GM18508 (cell line): ENCODE measurements around the gene GALP.
"Not testable (repeated sequence)": the region's sequence is repeated elsewhere in the genome, so short reads cannot be mapped to it uniquely, and the experiment has no call there.

ENCODE experiments used
- ATAC-seq: cut with Tn5 transposase; IDR thresholded peaks from one replicate; pipeline ENCODE4 v1.9.1; 2021; ENCODE audit warnings: moderate number of reproducible peaks; ENCODE audit not compliant: insufficient read depth, unreplicated experiment

GALP gene

DNA sequence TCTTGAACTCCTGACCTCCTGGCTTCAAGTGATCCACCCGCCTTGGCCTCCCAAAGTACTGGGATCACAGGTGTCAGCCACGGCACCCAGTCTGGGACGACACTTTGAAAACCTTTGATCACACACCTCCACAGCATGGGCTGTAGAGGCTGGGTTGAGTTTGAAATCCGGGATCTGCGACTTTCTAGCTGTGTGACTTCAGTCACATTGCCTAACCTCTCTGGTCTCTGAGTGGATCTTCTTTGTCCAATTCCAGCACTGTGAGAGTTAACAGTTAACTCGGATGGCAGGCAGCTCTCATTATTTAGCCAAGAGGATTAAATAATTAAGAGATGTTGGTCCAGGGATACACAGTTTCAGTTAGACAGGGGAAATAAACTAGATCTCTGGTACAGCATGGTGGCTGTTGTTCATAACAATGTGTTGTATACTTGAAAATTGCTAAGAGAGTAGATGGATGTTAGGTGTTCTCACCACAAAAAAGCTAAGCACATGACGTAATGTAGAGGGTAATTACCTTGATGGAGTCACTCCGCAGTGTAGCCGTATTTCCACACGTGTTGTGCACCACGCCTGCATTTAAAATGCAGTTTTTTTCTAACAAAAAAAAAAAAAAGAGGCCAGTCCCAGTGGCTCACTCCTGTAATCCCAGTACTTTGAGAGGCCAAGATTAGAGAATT is 1.9 kb downstream of the GALP start:
- ATAC-seq: no peak

DNA sequence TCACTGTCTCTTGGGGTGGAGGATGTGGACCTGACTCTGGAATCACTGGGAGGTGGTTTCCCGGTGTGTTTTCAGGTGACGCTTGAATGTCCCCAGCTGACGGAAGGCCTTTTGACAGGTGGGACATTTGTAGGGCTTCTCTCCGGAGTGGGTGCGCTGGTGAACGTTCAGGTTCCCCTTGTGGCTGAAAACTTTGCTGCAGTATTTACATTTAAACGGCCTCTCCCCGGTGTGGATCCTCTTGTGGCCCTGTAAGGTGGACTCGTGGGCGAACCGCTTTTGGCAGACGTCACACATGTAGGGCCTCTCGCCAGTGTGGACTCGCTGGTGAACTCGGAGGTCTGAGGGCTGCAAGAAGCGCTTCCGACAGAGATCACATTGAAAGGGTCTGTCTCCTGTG is 14.0 kb downstream of the GALP start:
- no peak for ATAC-seq

DNA sequence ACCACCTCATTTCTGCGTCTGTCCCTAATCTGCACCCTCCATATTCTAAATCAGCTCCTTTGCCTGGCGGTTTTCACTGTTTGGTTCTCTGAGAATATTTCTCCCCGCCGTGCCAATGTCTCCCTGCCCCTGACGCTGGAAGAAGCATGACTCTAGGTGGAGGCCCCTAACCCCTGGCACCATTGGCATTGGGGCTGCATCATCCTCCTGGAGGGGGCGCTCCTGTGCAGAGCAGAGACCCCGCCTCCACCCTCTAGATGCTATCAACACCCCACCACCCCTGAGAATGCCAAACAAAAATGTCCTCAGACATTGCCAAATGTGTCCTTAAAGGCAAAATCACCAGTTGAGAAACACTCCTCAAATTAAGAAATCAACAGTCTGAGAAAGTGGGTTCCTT is 15.3 kb downstream of the GALP start:
- no peak for ATAC-seq

DNA sequence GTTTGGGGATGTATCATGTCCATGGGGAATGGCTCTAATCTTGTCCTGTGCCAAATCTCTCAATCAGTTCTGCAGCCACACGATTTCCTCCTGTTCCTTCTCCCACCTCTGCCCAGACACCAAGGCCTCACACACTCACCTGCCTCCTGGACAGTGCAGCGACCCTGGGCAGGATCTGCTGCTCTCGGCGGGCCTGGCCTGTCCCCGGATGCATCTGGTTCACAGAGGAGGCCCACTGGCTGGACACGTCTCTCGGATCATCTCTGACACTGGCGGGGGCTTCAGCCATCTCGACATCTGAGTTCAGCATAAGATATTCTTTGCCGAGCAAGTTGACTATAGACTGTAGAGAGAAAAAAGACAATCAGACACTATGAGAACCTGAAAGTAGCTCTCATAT is 15.9 kb downstream of the GALP start:
- no peak for ATAC-seq

DNA sequence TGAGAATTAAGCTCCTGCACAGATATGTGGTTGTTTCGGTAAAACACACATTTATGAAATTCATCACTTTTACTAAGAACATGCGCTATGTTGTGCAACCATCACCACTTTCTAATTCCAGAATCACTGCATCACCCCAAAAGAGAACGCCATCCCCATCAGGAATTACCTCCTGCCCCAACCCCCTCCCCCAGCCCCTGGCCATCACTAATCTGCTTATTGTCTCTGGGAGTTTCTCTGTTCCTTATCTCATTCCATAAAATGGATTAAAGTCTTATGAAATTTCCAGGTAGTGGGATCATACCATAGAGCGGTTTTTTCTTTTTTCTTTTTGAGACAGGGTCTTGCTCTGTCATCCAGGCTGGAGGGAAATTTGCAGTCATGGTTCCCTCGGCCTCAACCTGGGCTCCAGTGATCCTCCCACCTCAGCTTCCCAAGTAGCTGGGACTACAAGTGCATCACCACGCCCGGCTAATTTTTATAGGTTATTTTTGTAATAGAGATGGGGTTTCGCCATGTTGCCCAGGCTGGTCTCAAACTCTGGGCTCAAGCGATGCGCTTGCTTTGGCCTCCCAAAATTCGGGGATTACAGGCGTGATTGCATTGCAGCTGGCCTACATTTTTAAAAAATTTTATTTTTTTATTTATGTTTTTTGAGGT is 18.3 kb downstream of the GALP start:
- no peak for ATAC-seq

DNA sequence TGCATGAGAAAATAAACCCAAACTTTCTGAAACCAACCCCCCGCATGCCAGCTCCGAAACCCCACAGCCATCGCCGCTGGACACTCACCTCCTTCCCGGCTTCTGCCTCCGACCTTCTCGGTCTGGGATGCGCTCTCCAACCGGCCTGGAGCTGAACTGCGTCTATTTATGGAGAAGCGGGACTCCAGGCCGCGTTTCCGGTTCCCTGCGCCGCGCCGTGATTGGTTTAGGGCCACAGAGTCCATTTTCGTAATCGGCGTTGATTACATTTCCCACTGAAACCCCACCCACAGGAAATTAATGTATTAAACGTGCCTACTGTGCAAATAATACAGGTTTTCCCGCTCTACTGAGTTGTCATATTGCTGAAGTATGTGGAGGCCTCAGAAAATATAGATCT is 21.8 kb downstream of the GALP start, which contains the start of gene ZSCAN5B:
TSS of gene ZSCAN5B (minus strand) at position 138 of the 400 bp plus-strand sequence. CDS start 4,731 bp downstream, outside the sequence.
- ATAC-seq: not testable (repeated sequence)

DNA sequence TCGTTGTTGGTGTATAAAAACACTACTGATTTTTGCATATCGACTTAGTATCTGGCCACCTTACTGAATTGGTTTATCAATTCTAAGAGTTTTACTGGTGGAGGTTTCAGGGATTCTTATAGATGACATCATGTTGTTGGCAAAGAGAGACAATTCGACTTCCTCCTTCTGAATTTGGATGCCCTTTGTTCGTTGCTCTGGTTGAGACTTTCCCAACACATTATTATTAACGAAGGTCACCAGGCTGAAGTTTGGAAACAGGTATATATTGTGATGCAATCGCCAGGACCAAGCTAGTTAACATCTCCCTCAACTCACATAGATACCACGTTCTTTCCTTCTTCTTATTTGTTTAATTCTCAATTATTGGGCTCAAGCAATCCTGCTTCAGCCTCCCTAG is 23.9 kb downstream of the GALP start:
- ATAC-seq: no peak

DNA sequence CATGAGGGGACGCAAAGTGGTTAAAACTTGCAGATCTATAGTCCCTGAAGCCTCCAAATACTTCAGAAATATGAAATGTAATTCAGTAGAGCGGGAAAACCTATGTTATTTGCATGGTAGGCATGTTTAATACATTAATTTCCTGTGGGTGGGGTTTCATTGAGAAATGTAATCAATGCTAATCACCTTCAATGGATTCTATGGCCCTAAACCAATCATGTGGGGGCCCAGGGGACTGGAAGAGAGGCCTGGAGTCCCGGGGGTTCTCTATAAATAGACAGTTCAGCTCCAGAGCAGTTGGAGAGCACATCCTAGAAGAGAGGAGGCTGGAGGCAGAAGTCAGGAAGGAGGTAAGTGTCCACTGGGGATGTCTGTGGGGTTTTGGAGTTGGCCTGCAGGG is 26.2 kb downstream of the GALP start, which contains the start of gene ZSCAN5C:
TSS of gene ZSCAN5C (plus strand) at position 301 of the 400 bp plus-strand sequence. CDS start 3,641 bp downstream, outside the sequence.
- ATAC-seq: no peak

DNA sequence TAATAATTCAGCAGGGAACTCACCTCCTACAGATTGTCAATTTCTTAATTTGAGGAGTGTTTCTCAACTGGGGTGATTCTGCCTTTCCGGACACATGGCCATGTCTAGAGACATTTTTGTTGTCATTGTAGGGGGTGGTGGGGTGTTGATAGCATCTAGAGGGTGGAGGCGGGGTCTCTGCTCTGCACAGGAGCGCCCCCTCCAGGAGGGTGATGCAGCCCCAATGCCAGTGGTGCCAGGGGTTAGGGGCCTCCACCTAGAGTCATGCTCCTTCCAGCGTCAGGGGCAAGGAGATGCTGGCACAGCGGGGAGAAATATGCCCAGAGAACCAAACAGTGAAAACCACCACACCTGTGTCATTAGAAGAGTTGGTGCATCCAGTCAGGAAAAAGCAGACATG is 31.8 kb downstream of the GALP start:
- not testable (repeated sequence) for ATAC-seq

DNA sequence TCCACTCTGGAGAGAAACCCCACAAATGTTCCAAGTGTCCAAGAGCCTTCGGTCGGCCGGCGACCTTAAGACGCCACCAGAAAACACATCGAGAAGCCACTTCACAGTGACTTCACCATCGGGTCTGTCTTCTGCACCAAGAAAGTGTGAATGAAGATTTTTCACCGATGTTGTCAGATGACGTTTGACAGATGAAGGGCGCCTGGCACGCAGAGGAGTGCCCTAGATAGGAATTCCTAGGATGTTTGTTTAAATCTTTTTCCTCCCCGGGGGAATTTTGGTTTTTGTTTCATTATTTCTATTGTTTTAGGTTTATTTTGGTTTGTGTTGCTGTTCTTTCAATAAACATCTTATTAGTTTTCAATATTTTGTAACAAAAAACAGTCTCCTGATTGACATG is 33.3 kb downstream of the GALP start:
- ATAC-seq: no peak

DNA sequence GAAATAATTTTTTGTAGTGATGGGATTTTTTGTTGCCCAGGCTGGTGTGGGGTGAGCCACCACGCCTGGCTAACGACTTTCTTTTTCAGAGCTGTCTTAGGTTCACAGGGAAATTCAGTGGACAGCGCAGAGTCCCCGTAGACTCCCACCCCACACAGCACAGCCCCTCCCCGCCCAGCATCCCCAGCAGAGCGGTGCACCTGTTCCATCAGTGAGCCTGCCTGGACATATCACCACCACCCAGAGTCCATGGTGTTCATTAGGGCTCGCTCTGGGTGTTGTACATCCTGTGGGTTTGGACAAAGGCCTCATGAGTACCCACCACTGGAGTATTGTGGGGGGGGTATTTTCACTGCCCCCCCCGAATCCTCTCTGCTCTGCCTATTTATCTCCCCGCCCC is 34.2 kb downstream of the GALP start:
- not testable (repeated sequence) for ATAC-seq

DNA sequence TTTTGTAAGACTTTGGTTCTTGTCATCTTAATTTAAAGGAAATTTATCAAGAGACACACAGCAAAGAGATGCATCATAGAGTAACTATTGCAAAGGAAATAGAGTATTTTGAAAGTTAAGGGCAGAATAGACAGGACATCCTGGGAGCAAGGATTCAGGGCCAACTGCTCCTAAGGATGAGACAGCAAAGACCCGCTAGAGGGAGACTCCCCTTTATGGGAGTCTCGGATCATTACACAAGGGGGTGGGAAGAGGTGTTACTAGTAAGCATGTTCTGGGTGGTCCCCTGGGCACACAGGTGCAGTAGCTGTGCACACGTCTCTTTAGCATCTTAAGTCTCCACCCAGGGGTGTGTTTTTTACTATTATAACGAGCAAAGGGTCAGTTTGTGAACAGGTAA is 35.9 kb downstream of the GALP start:
- no peak for ATAC-seq

DNA sequence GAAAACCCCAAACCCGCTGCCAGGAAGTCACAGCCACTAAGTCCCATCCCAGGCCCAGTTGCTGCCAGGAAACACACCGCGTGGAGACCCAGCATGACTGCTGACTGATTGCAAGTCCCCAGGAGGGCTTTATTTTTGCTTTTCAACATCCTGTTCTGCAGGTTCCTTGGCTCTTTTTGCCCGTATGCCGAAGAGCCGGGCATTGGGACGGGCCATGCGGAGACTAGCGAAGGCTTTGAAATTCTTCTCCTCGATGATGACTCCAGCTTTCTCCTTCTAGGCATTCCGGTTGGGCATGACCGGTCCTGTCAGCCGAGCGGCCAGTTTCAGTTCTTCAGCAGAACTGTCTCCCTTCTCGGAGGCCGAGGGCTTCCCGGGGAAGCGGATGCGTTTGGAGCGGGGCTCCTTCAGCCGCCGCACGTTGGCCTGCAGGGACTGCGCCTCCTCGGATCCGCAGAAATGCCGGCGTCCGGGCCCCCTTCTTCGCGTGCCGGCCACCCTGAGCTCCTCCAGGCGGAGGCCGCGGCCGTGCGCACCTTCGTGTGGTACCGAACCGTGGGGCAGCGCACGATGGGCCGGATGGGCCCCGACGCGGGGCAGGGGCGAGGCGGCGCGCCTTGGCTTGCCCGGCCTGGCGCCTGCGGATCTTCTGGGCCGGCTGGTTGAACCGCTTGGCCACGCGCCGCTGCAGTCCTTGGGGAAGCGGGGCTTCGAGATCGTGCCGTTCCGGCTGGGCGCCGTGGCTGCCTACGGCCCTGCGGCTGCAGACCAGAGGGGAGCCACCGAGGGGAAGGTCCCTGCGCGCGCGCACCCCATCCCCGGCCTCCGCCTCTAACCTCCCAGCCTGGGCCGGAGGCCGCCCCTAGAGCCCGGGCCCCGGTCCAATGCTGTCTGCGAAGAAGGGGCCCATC is 41.5 kb downstream of the GALP start:
- ATAC-seq: no peak

DNA sequence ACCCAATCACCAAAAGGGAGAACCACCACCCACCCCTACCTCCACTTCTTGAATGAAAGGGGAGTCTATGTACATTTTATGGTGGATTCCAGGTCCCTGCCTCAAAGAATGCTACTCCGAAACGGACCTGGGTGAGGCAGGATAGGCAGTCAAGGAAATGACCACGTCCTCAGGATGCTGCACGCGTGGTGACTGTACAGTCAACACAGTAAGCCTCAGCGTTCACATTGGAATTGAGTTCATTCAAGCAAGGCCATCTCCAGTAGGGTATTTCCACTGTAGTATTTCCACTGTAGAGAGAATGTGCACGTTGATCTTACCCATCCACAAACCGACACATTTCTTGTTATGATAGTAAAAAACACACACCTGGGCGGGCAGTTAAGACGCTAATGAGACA is 43.2 kb downstream of the GALP start:
- ATAC-seq: no peak

DNA sequence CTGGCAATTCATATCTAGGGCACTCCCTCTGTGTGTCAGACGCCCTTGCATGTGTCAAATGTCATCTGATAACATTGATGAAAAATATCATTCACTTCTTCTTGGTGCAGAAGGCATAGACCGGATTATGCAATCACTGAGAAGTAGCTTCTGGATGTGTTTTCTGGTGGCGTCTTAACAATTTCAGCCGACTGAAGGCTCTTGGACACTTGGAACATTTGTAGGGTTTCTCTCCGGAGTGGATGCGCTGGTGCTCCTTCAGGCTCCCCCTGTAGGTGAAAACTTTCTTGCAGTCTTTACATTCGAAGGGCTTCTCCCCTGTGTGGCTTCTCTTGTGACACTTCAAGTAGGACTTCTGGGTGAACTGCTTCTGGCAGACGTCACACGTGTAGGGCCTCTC is 45.6 kb downstream of the GALP start:
- ATAC-seq: not testable (repeated sequence)

DNA sequence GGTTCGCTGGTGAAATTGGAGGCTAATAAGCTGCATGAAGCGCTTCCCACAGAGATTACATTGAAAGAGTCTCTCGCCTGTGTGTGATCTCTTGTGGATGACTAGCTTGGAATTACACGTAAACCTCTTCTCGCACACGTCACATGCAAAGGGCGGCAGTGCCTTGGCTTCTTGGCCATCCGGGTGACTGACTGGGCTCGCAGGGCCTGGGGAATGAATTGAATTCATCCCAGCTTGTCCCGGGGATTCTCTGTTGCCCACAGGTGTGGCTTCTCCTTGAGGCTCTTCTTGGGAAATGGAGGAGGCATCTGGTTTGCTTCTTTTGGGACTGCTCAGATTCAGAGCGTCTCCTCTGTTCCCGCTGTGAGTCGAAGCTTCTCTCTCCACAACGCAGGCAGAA is 46.0 kb downstream of the GALP start:
- ATAC-seq: no peak

DNA sequence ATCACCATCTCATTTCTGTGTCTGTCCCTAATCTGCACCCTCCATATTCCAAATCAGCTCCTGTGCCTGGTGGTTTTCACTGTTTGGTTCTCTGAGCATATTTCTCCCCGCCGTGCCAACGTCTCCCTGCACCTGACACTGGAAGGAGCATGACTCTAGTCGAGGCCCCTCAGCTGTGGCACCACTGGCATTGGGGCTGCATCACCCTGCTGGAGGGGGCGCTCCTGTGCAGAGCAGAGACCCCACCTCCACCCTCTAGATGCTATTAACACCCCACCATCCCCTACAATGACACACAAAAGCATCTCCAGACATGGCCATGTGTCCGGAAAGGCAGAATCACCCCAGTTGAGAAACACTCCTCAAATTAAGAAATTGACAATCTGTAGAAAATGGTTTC is 47.1 kb downstream of the GALP start:
- no peak for ATAC-seq

DNA sequence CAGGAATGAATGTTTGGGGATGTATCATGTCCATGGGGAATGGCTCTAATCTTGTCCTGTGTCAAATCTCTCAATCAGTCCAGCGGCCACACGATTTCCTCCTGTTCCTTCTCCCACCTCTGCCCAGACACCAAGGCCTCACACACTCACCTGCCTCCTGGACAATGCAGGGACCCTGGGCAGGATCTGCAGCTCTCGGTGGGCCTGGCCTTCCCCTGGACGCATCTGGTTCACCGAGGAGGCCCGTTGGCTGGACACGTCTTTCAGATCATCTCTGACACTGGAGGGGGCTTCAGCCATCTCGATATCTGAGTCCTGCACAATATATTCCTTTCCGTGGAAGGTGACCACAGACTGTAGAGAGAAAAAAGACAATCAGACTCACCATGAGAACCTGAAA is 47.7 kb downstream of the GALP start:
- no peak for ATAC-seq
